IPS DF 19.7 (cell line): ENCODE results near the gene SRRM2.

Experiments
- DNase-seq: peaks from one replicate; pipeline ENCODE4 v3.0.0-alpha.2; 2013; ENCODE audit warnings: low read depth, low spot score

The SRRM2 gene

GRCh38 chr16:2762711-2763110 is 10.3 kb downstream of the SRRM2 start:
- no peak for DNase-seq

GRCh38 chr16:2763173-2763572 is 10.7 kb downstream of the SRRM2 start:
- no peak for DNase-seq

GRCh38 chr16:2764718-2765117 is 12.3 kb downstream of the SRRM2 start:
- DNase-seq: no peak

- DNase-seq: no peak
Observed at GRCh38 chr16:2765462-2766404, 13.3 kb downstream of the SRRM2 start.

GRCh38 chr16:2766430-2767139 is 14.1 kb downstream of the SRRM2 start:
- no peak for DNase-seq

- no peak for DNase-seq
Observed at GRCh38 chr16:2767140-2767731, 14.8 kb downstream of the SRRM2 start.

- no peak for DNase-seq
Observed at GRCh38 chr16:2767891-2768290, 15.5 kb downstream of the SRRM2 start.

- DNase-seq: no peak
Observed at GRCh38 chr16:2768403-2769089, 16.1 kb downstream of the SRRM2 start.

GRCh38 chr16:2769100-2769529 is 16.7 kb downstream of the SRRM2 start:
- no peak for DNase-seq

GRCh38 chr16:2769675-2770056 is 17.2 kb downstream of the SRRM2 start:
- DNase-seq: no peak

- DNase-seq: no peak
Observed at GRCh38 chr16:2770057-2770951, 17.9 kb downstream of the SRRM2 start.

GRCh38 chr16:2771496-2772402 is 19.3 kb downstream of the SRRM2 start:
- DNase-seq: no peak

- no peak for DNase-seq
Observed at GRCh38 chr16:2773188-2773968, 20.9 kb downstream of the SRRM2 start.

- DNase-seq: no peak
Observed at GRCh38 chr16:2774161-2774891, 21.9 kb downstream of the SRRM2 start.

GRCh38 chr16:2775131-2775716 is 22.8 kb downstream of the SRRM2 start:
- DNase-seq: no peak

GRCh38 chr16:2775765-2776499 is 23.5 kb downstream of the SRRM2 start:
- DNase-seq: no peak

GRCh38 chr16:2776500-2777139 is 24.2 kb downstream of the SRRM2 start:
- no peak for DNase-seq
